NCI-H226 (cell line): ENCODE data around the gene DUSP11.
A peak's percentile ranks its signal among the peaks of the same experiment; 100 is the strongest.
"Not testable (repeated sequence)": the region's sequence is repeated elsewhere in the genome, so short reads cannot be mapped to it uniquely, and the experiment has no call there.

Experiments
- DNase-seq: peaks from one replicate; pipeline ENCODE4 v3.0.0-alpha.2; 2015

Gene DUSP11

GRCh38 chr2:73779467-73780236, at the start of gene DUSP11:
TSS of gene DUSP11 (minus strand) at chr2:73780103. CDS start at chr2:73779974, 129 bp downstream.
- DNase-seq: peak; percentile 86

GRCh38 chr2:73828818-73829570, 49.1 kb upstream of the DUSP11 start, which contains the start of gene STAMBP:
TSS of gene STAMBP (plus strand) at chr2:73828961. CDS start at chr2:73830857, 1,896 bp downstream.
- peak; percentile 95 for DNase-seq

GRCh38 chr2:73828389-73828817, 48.5 kb upstream of the DUSP11 start:
- no peak for DNase-seq

GRCh38 chr2:73827660-73828388, 47.9 kb upstream of the DUSP11 start:
- no peak for DNase-seq

- no peak for DNase-seq
Observed at GRCh38 chr2:73827018-73827417, 47.1 kb upstream of the DUSP11 start.

- DNase-seq: no peak
Observed at GRCh38 chr2:73825408-73825807, 45.5 kb upstream of the DUSP11 start.

GRCh38 chr2:73823916-73824523, 44.1 kb upstream of the DUSP11 start:
- no peak for DNase-seq

GRCh38 chr2:73823416-73823815, 43.5 kb upstream of the DUSP11 start:
- no peak for DNase-seq

- DNase-seq: no peak
Observed at GRCh38 chr2:73822991-73823390, 43.1 kb upstream of the DUSP11 start.

GRCh38 chr2:73822276-73822675, 42.4 kb upstream of the DUSP11 start:
- DNase-seq: no peak

- DNase-seq: no peak
Observed at GRCh38 chr2:73821669-73822068, 41.8 kb upstream of the DUSP11 start.

- no peak for DNase-seq
Observed at GRCh38 chr2:73821227-73821626, 41.3 kb upstream of the DUSP11 start.

- DNase-seq: no peak
Observed at GRCh38 chr2:73818296-73818695, 38.4 kb upstream of the DUSP11 start.

- DNase-seq: no peak
Observed at GRCh38 chr2:73812635-73813034, 32.7 kb upstream of the DUSP11 start.

GRCh38 chr2:73811878-73812277, 32.0 kb upstream of the DUSP11 start:
- DNase-seq: no peak

- not testable (repeated sequence) for DNase-seq
Observed at GRCh38 chr2:73783883-73784282, 4.0 kb upstream of the DUSP11 start, which contains the start of gene C2orf78. TSS of gene C2orf78 (plus strand) at chr2:73784183. CDS start at chr2:73784310, 127 bp downstream.

- DNase-seq: not testable (repeated sequence)
Observed at GRCh38 chr2:73783402-73783801, 3.5 kb upstream of the DUSP11 start.

GRCh38 chr2:73780237-73780582, 307 bp upstream of the DUSP11 start:
- DNase-seq: no peak

- not testable (repeated sequence) for DNase-seq
Observed at GRCh38 chr2:73778867-73779466, 936 bp downstream of the DUSP11 start.

- DNase-seq: peak; percentile 39
Observed at GRCh38 chr2:73776869-73777519, 2.9 kb downstream of the DUSP11 start.

- peak; percentile 36 for DNase-seq
Observed at GRCh38 chr2:73776381-73776780, 3.5 kb downstream of the DUSP11 start.

- no peak for DNase-seq
Observed at GRCh38 chr2:73772819-73773218, 7.1 kb downstream of the DUSP11 start.
